Sigmoid colon (tissue), 7 donors: Measurements from ENCODE around the gene TESPA1. TPM values are rescaled to one million over a fixed set of nuclear protein-coding genes. Genes with fewer than 3 reads are reported as not detected.

ENCODE experiments used
- DNase-seq: peaks from one replicate; pipeline ENCODE4 v3.0.0-alpha.2; 2019
- H3K27ac ChIP-seq, 4 donors: fragments of 200-600 bp; sonication (generic); one replicate each; pipeline ENCODE4 v1.5.1; 2016 to 2019; ENCODE audit warnings: mild to moderate bottlenecking in 1 of 4
- H3K27me3 ChIP-seq, 3 donors: fragments of 200-600 bp; sonication (generic); one replicate each; pipeline ENCODE4 v1.5.1; 2019; ENCODE audit warnings: mild to moderate bottlenecking in 1 of 3
- H3K36me3 ChIP-seq, 4 donors: fragments of 200-600 bp; sonication (generic); one replicate each; pipeline ENCODE4 v1.5.1; 2016 to 2019
- H3K4me1 ChIP-seq, 4 donors: fragments of 200-600 bp; sonication (generic); one replicate each; pipeline ENCODE4 v1.5.1; 2017 to 2019
- H3K4me3 ChIP-seq, 4 donors: fragments of 200-600 bp; sonication (generic); one replicate each; pipeline ENCODE4 v1.5.1; 2017 to 2019; ENCODE audit warnings: mild to moderate bottlenecking in 2 of 4, moderate library complexity in 1 of 4
- H3K9me3 ChIP-seq, 4 donors: fragments of 200-600 bp in 3 of 4; sonication (generic) in 3 of 4; one replicate each; pipeline versions ENCODE4 v1.5.1 to v1.6.1; 2013 to 2019
- CTCF ChIP-seq, 4 experiments: fragments of 450-650 bp in 3 of 4; fragments of 200-600 bp in 1 of 4; IDR thresholded peaks; one replicate each; pipeline ENCODE4 v1.5.1; 2016 to 2019; ENCODE audit warnings: antibody characterized with exemption in 4 of 4, mild to moderate bottlenecking in 3 of 4, moderate library complexity in 2 of 4
- EP300 ChIP-seq, 4 donors: sonication (generic); formaldehyde crosslinking; IDR thresholded peaks; one replicate each; pipeline ENCODE4 v1.6.1; 2017; ENCODE audit warnings: antibody characterized with exemption in 4 of 4
- POLR2A ChIP-seq, 2 donors: fragments of 450-650 bp; IDR thresholded peaks; one replicate each; pipeline ENCODE4 v1.6.1; 2016; ENCODE audit warnings: antibody characterized with exemption in 2 of 2, mild to moderate bottlenecking in 2 of 2, moderate library complexity in 2 of 2
- POLR2AphosphoS5 ChIP-seq, 4 donors: sonication (generic); formaldehyde crosslinking; IDR thresholded peaks; one replicate each; pipeline ENCODE4 v1.6.1; 2017; ENCODE audit warnings: antibody characterized with exemption in 4 of 4
- WGBS, 2 donors: extraction: QIAGEN DNeasy Blood & Tissue Kit; methylation state at CpG; one replicate each; pipeline ENCODE4 v1.1.7; 2013; 5-methylcytosine and 5-hydroxymethylcytosine counted together
- intact Hi-C: fragments of 100-400 bp; cut with DNase I; formaldehyde crosslinking; loops from one replicate; pipeline ENCODE4 v1.15.1; 2023
- polyA plus RNA-seq, 3 donors: library from polyadenylated mRNA; stranded (reverse); fragments of 200-250 nt; gene quantifications; one replicate each; pipeline ENCODE4 v1.2.3, GENCODE V29; 2013
- total RNA-seq, 4 donors: library from RNA; depleted of rRNA; stranded (reverse); fragments of >200 nt; gene quantifications; one replicate each; pipeline ENCODE4 v1.1.0, GENCODE V29; 2016
- donor health status: healthy with polysubstance abuse.
- donor health status: Bipolar disorder and iron deficiency.
- donor health status: healthy.

Gene TESPA1
- total and polyA plus RNA-seq, 7 donors = 0.23 to 10.3 (median 1.8) TPM

- 34 to 41% methylated on average over 5 of the region's 5 CpGs for WGBS, 2 donors
- intact Hi-C loops = no loop called here
- Histone ChIP-seq H3K4me3 (no peak overlapping the region), H3K9me3 (peaks cover 0 to 2% (median 0%) of the 10 kb centered on the region in 4 donors), H3K27ac (no peak overlapping the region), H3K4me1 (no peaks in the 10 kb centered on the region), H3K36me3 (no peaks in the 10 kb centered on the region), H3K27me3 (no peaks in the 10 kb centered on the region)
- no peak for DNase-seq
- TF ChIP-seq POLR2A (IDR thresholded peaks at IDR 0.05) = no peak
- TF ChIP-seq CTCF (IDR thresholded peaks at IDR 0.05) = no peak
- TF ChIP-seq POLR2AphosphoS5 (IDR thresholded peaks at IDR 0.05) = no peak
- TF ChIP-seq EP300 (IDR thresholded peaks at IDR 0.05) = no peak
These were observed 49.2 kb downstream of the TESPA1 start for GRCh38 chr12:54935235-54935951.

GRCh38 chr12:54934419-54934818, 50.1 kb downstream of the TESPA1 start:
- no peak overlapping the region for H3K4me3 ChIP-seq
- no peaks in the 10 kb centered on the region for H3K27me3 ChIP-seq
- intact Hi-C loops = no loop called here
- WGBS, 2 donors = 14 to 61% methylated on average over 1 of the region's 1 CpG
- H3K9me3 ChIP-seq = peaks cover 0 to 5% (median 2%) of the 10 kb centered on the region in 4 donors
- no peak for TF ChIP-seq EP300 (IDR thresholded peaks at IDR 0.05)
- TF ChIP-seq POLR2AphosphoS5 (IDR thresholded peaks at IDR 0.05) = no peak
- TF ChIP-seq CTCF (IDR thresholded peaks at IDR 0.05) = no peak
- no peak for TF ChIP-seq POLR2A (IDR thresholded peaks at IDR 0.05)
- no peak for DNase-seq
- H3K27ac ChIP-seq = no peak overlapping the region
- H3K4me1 ChIP-seq = no peaks in the 10 kb centered on the region
- no peaks in the 10 kb centered on the region for H3K36me3 ChIP-seq

- no peak overlapping the region for H3K27ac ChIP-seq
- peaks cover 0 to 5% (median 2%) of the 10 kb centered on the region in 4 donors for H3K9me3 ChIP-seq
- 53 to 68% methylated on average over 1 of the region's 1 CpG for WGBS, 2 donors
- TF ChIP-seq CTCF (IDR thresholded peaks at IDR 0.05) (no peak), EP300 (IDR thresholded peaks at IDR 0.05) (no peak), POLR2A (IDR thresholded peaks at IDR 0.05) (no peak), POLR2AphosphoS5 (IDR thresholded peaks at IDR 0.05) (no peak)
- no peaks in the 10 kb centered on the region for H3K36me3 ChIP-seq
- DNase-seq = no peak
- intact Hi-C loops = no loop called here
- no peak overlapping the region for H3K4me3 ChIP-seq
- H3K4me1 ChIP-seq = no peaks in the 10 kb centered on the region
- no peaks in the 10 kb centered on the region for H3K27me3 ChIP-seq
These were observed 51.2 kb downstream of the TESPA1 start for GRCh38 chr12:54933376-54933775.

- 57 to 63% methylated on average over 2 of the region's 2 CpGs for WGBS, 2 donors
- H3K27ac ChIP-seq = no peak overlapping the region
These were observed 51.9 kb downstream of the TESPA1 start for GRCh38 chr12:54932691-54933090.

More at GRCh38 chr12:54932691-54933090, 51.9 kb downstream of the TESPA1 start:
- H3K4me1 ChIP-seq = no peaks in the 10 kb centered on the region
- no peak overlapping the region for H3K4me3 ChIP-seq
- TF ChIP-seq POLR2A (IDR thresholded peaks at IDR 0.05) (no peak), CTCF (IDR thresholded peaks at IDR 0.05) (no peak), EP300 (IDR thresholded peaks at IDR 0.05) (no peak), POLR2AphosphoS5 (IDR thresholded peaks at IDR 0.05) (no peak)
- intact Hi-C loops = no loop called here
- peaks cover 0 to 5% (median 2%) of the 10 kb centered on the region in 4 donors for H3K9me3 ChIP-seq
- no peaks in the 10 kb centered on the region for H3K36me3 ChIP-seq
- no peak for DNase-seq
- H3K27me3 ChIP-seq = no peaks in the 10 kb centered on the region
